Cerebellar nuclear complex (tissue), 1 donor: ENCODE results near the gene SSBP2.
A peak's percentile ranks its signal among the peaks of the same experiment; 100 is the strongest.
"Not testable (repeated sequence)": the region's sequence is repeated elsewhere in the genome, so short reads cannot be mapped to it uniquely, and the experiment has no call there.

Experiments
- DNase-seq, 2 experiments: peaks; one replicate each; lab custom pipeline; 2025; lab: John Stamatoyannopoulos, UW

Gene SSBP2

DNA sequence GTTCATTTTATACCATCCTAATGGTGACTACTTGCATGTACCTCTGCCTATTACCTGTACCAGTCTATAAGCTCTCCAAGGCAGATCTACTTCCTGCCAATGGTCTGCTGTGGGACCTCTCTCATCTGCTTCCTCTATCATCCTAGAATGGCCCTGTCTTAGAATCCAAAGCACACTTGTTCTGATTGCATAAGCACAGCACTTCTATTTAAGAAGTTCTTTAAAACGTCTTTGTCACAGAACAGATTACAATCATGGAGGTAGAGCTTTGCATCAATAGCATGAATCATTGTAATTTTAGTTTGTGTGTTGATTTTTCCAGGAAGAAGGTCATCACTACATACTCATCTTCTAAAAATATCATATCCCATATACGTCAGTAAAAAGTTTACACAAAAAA is 225.2 kb downstream of the SSBP2 start:
- no peak for DNase-seq

GRCh38 chr5:81524015-81524414 is 226.9 kb downstream of the SSBP2 start:
- no peak for DNase-seq

- no peak for DNase-seq
These were observed 228.3 kb downstream of the SSBP2 start for GRCh38 chr5:81522571-81522970.

DNA sequence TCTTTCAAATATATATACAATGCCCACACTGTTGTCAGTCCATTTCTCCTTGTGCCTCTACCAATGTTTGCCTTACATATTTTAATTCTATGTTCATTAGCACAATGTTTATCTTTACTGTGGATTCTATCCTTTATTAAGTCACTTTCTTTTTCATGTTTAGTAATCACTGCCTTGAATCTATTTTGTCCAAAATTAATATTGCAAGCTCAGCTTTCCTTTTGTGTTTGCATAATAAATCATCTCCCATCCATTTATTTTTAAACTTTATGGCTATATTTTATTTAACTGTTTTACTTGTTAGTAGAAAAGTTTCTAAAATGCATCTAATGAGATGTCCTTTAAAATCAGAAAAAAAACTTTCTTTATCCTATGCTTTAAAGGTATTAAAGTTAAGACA is 230.1 kb downstream of the SSBP2 start:
- no peak for DNase-seq

DNA sequence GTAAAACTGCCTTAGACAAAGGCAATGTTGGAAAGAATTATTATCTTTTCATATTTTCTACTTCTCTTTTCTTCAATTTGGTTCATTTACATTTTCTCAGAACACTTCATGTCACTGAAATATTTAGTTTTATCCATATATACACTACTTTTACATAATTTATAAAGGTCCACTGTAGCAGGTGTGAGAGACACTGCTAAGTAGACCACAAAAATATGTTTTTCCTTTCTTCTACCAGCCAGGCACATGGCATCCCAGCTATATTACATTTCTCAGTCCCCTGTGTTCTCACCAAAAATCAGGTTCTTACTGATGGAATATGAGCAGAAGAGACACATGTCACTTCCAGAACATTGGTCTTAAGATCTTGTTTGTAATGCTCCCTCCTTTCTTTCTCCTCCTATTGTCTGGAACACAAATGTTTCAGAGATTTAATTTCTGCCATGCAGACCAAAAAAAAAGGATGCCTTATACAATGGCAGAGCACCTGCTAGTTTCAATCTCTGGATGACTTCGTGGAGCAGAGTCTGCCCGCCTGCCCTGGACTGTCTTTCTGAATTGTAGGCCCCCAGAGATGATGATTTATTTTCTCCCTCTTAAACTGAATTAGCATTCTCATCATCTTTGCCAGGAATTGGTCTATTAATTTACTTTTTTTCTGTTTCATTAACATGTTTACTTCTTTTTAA is 231.5 kb downstream of the SSBP2 start:
- no peak for DNase-seq

GRCh38 chr5:81517462-81517861 is 233.4 kb downstream of the SSBP2 start:
- DNase-seq = no peak

DNA sequence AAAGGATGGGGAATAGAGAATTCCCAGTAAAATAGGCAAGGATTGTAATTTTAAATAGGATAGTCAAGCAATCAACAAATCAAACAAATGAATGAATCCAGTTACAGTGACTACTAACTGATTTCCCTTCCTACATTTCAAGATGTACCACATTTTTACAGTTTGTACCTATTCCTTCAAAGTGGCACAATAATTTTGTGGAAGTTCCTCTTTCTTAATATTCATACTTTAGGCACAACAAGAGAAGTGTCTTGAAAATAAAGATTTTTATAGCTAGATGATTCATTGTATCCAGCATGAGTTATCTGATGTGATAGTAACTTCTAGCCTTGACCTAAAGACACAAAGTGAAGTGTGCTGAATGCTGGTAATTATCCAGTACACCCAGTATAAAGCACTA is 234.8 kb downstream of the SSBP2 start:
- no peak for DNase-seq

DNA sequence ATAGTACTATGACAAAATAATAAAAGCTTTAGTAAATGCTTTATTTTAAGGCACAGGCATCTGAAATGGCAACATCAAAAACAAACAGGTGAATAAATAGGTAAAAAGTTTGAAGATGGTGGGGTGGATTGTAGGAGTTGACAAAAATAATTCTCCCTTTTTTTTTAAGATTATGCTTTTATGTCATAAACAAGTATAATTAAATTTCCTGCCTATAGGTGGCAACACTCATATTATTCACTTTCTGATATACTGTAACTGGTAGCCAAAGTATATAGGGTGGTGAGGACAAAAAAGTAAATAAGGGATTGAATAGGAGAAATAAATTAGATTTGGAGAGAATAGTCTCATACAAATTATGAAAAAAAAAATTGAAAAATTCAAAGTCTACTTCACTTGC is 236.9 kb downstream of the SSBP2 start:
- no peak for DNase-seq

DNA sequence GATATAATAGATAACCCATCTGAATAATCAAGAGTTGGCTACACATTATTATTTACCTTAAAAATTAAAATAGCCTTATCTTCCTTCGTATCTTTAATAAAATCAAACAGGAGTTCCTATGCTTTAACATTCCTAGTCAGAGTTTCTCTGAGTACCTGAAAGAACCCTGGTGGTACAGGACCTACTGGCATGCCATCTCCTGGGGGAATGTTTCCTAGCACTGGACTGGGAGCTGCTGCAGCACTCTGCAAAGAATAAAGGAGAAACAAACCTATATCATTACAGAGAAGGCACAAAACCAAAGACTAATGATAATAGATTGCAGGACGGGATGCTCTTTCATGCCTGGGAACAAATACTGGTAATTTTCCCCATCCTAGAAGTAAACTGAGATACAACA is 237.4 kb downstream of the SSBP2 start:
- DNase-seq = no peak

DNA sequence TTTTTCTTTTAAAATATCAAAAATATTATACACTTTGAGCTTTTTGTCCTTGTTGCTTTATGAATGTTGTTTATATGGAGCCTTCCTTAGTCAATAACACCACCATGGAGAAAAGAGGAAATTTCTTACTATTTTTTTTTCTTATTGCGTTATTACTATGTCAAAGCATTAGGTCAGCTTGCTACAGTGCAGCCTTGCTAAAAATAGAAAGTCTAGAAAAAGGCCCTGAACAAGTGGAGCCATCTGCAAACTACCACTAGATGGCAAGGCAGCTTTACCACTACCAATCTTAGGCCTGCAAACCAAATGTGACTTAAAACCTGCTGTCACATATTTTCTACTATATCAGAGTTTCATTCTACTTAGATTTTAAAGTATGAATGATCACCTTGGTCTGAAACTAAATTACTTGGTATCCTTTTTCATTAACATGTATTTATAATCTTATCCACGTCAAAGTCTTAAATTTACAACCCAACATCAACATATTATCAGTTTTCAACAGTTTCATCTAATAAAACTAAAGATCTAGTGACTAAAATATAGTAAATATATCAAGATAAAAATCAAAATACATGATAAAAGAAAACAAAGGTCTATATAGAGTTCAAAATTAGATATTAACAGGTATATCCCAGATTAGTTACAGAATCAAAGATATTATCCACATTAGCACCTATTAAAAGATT is 243.9 kb downstream of the SSBP2 start:
- DNase-seq = peak; percentile 56 to 85

- no peak for DNase-seq
These were observed 244.5 kb downstream of the SSBP2 start for GRCh38 chr5:81506378-81506777.

DNA sequence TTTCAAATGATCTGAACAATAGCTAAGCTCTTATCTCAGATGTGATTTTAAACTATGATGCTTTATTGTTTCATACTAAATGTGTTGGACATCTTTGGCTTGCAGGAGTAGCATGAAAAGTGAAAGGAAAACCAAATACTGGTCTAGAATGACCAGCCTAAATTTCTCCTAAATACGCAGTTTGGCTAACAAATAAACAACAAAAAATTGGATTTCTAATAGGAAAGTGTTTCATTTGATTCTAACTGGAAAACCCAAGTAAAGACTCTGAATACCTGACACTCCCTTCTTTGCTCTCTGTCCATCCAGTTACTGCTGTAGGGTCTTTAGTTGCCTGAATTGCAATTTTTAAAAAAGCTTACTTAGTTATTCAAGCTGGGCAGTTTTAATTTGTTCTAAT is 245.2 kb downstream of the SSBP2 start:
- DNase-seq = no peak

DNA sequence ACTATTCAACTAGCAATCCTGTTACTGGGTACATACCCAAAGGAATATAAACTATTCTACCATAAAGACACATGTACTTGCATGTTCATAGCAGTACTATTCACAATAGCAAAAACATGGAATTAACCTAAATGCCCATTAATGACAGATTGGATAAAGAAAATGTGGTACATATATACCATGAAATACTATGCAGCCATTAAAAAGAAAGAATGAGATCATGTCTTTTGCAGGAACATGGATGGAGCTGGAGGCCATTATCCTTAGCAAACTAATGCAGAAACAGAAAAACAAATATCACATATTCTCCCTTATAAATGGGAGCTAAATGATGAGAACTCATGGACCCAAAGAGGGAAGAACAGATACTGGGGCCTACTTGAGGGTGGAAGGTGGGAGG is 247.3 kb downstream of the SSBP2 start:
- DNase-seq = not testable (repeated sequence)

DNA sequence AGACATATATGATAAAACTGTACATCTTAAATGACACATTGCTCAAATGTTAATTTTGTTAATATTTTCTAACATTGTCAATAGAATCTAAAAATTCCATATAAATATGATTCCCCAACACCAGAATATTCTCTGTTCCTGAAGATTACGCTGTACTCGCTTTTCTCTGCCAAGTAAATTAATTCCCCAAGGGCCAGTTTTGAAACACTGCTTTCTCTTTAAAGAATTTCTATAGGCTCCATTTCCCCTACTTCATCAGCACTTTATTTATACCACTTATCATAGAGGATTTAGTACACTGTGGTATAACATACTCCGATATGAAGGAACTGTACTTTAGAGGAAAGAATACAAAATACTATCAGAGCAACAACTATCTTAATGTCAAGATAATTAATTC is 255.6 kb downstream of the SSBP2 start:
- DNase-seq = no peak

DNA sequence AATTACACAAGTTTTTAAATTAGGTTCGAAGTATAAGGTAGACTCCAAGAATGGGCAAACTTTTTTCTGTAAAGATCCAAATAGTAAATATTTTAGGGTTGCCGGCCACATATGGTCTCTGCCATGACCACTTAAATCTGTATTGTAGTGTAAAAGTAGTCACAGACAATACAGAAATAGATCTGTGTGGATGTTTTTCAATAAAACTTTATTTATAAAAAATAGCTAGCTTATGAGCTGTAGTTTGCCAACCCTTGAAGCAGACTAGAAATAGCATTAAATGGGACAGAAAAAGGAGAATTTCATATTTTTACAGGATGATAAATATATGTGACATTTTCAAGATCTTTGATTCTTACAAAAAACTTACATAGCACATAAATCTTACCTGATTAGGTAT is 262.0 kb downstream of the SSBP2 start:
- DNase-seq = no peak

- no peak for DNase-seq
These were observed 264.2 kb downstream of the SSBP2 start for GRCh38 chr5:81486711-81487110.

- DNase-seq = no peak
These were observed 268.3 kb downstream of the SSBP2 start for GRCh38 chr5:81482595-81482994.

DNA sequence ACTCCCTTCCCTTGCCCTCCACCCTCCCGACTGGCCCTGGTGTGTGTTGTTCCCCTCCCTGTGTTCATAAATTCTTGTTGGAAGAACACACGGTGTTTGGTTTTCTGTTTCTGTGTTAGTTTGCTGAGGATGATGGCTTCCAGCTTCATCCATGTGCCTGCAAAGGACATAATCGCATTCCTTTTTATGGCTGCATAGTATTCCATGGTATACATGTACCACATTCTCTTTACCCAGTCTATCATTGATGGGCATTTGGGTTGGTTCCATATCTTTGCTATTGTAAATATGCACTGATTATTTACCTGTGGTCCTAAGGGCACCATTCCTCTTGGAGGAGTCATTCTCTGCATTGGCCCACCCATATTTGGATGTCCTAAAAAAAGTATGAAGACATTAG is 277.5 kb downstream of the SSBP2 start:
- not testable (repeated sequence) for DNase-seq

- no peak for DNase-seq
These were observed 281.2 kb downstream of the SSBP2 start for GRCh38 chr5:81469676-81470075.

GRCh38 chr5:81450940-81451339 is 300.0 kb downstream of the SSBP2 start:
- no peak for DNase-seq

- no peak for DNase-seq
These were observed 315.9 kb downstream of the SSBP2 start for GRCh38 chr5:81435023-81435422.

GRCh38 chr5:81429985-81430384 is 320.9 kb downstream of the SSBP2 start:
- no peak for DNase-seq

DNA sequence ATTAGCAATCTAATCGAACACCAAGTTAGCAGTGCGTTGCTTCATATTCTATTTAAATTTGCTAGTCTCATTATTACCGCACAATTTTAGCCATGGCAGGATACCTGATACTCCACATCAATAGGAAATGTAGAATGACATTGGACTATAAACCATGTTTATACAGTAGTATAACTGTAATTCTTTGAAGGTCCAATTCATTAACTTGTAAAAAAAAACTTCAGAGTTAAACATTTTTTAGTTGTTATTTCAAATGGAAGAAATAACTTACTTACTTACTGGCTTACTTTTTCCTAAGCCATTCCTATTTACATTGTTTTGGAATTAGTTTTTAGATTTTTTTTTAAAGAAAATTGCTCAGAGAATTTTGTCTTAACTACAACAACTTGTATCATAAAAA is 321.5 kb downstream of the SSBP2 start:
- no peak for DNase-seq

DNA sequence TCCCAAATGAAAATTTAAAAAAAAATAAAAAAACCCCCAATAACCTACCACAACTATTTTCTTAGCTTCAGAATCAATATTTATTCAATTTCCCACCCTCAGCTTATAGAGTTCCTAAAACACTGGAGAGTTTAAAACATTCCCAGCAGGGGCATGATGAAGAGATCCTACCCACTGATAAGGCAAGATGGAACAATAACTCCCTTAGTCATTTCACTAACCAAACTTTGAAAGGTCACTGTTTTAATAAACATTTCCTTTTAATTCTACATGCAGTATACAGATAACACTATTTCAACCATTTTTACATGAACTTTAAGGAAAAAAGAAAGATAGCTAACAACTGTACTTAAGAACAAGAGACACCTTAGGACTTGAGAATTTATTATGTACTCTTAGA is 322.0 kb downstream of the SSBP2 start:
- no peak for DNase-seq
